Smooth muscle cell (in vitro differentiated cells): ENCODE results near the gene FAM234B. TPM values are rescaled to one million over a fixed set of nuclear protein-coding genes. Genes with fewer than 3 reads are reported as not detected.

Experiments used
- DNase-seq: peaks from one replicate; lab custom pipeline; 2025; ENCODE audit not compliant: unreplicated experiment; lab: John Stamatoyannopoulos, UW
- H2AFZ ChIP-seq: fragments of 200-600 bp; sonication (generic); 2 replicates; pipeline ENCODE4 v1.6.0; 2016; ENCODE audit warnings: antibody characterized with exemption, low read depth, mild to moderate bottlenecking
- H3F3A ChIP-seq: fragments of 200-600 bp; sonication (generic); 2 replicates; pipeline ENCODE4 v1.6.0; 2017; ENCODE audit warnings: antibody characterized with exemption, low read depth
- H3K27ac ChIP-seq: fragments of 200-600 bp; sonication (generic); 2 replicates; pipeline ENCODE4 v1.5.1; 2016; ENCODE audit warnings: low read depth, mild to moderate bottlenecking
- H3K27me3 ChIP-seq: fragments of 200-600 bp; sonication (generic); 2 replicates; pipeline ENCODE4 v1.6.1; 2016; ENCODE audit warnings: low read depth, mild to moderate bottlenecking
- H3K36me3 ChIP-seq: fragments of 200-600 bp; sonication (generic); 2 replicates; pipeline ENCODE4 v1.5.1; 2016; ENCODE audit warnings: low read depth
- H3K4me1 ChIP-seq: fragments of 200-600 bp; sonication (generic); 2 replicates; pipeline ENCODE4 v1.5.1; 2016; ENCODE audit warnings: low read depth
- H3K4me2 ChIP-seq: fragments of 200-600 bp; sonication (generic); 2 replicates; pipeline ENCODE4 v1.6.0; 2016; ENCODE audit warnings: mild to moderate bottlenecking
- H3K4me3 ChIP-seq: fragments of 200-600 bp; sonication (generic); 2 replicates; pipeline ENCODE4 v1.5.1; 2016; ENCODE audit warnings: mild to moderate bottlenecking
- H3K79me2 ChIP-seq: fragments of 200-600 bp; sonication (generic); 2 replicates; pipeline ENCODE4 v1.6.0; 2016; ENCODE audit warnings: low read depth, mild to moderate bottlenecking
- H3K9ac ChIP-seq: fragments of 200-600 bp; sonication (generic); 2 replicates; pipeline ENCODE4 v1.6.0; 2016; ENCODE audit warnings: low read depth
- H3K9me3 ChIP-seq: fragments of 200-600 bp; sonication (generic); replicated peaks from 2 replicates; pipeline ENCODE4 v1.5.1; 2016; ENCODE audit warnings: low read depth
- H4K20me1 ChIP-seq: fragments of 200-600 bp; sonication (generic); 2 replicates; pipeline ENCODE4 v1.6.0; 2016; ENCODE audit warnings: low read depth
- WGBS: methylation state at CpG from one replicate; pipeline ENCODE4 v1.1.7; 2016; ENCODE audit warnings: low lambda C conversion rate; 5-methylcytosine and 5-hydroxymethylcytosine counted together
- polyA plus RNA-seq: library from polyadenylated mRNA; unstranded; fragments of >200 nt; fragmentation: Nextera tagmentation; extraction: Ambion mirVana; gene quantifications from 2 replicates; pipeline ENCODE4 v1.2.1, GENCODE V29; 2016
- total RNA-seq: library from RNA; depleted of rRNA; stranded (reverse); fragments of >200 nt; gene quantifications from 2 replicates; pipeline ENCODE4 v1.2.3, GENCODE V29; 2014
- TF ChIP-seq, protein P1 (sequence below): fragments of 200-600 bp; sonication (generic); IDR thresholded peaks from 2 replicates; pipeline ENCODE4 v1.5.1; 2017; ENCODE audit warnings: borderline replicate concordance, mild to moderate bottlenecking, antibody characterized with exemption; ENCODE audit not compliant: insufficient read depth, poor library complexity, severe bottlenecking

Gene FAM234B
- total and polyA plus RNA-seq, 2 experiments from 2014 or later = 1.6 to 3.0 TPM

DNA sequence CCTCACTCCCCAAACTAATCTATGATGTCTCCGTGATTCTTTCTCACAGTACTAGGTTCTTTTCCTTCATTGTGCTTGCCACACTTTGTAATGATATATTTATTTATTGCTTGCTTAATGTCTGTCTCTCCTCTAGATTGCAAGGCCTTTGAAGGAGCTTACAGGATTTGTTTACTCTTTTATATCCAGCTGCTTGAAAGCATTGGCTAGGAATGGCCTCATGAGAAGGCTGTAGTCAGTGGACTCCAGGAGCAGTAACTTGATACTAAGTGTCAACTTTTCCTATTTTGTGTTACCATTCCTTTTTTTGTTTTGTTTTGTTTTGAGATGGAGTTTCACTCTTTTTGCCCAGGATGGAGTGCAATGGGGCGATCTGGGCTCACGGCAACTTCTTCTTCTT lies 7.3 kb upstream of the FAM234B start:
- no peaks in the 10 kb centered on the region for H3K27me3 ChIP-seq
- no peaks in the 10 kb centered on the region for H3K4me1 ChIP-seq
- H3K4me3 ChIP-seq = no peak overlapping the region
- no peaks in the 10 kb centered on the region for H3K36me3 ChIP-seq
- no peak for DNase-seq
- no peak overlapping the region for H3K27ac ChIP-seq
- no peaks in the 10 kb centered on the region for H3F3A ChIP-seq
- TF ChIP-seq, protein P1, sequence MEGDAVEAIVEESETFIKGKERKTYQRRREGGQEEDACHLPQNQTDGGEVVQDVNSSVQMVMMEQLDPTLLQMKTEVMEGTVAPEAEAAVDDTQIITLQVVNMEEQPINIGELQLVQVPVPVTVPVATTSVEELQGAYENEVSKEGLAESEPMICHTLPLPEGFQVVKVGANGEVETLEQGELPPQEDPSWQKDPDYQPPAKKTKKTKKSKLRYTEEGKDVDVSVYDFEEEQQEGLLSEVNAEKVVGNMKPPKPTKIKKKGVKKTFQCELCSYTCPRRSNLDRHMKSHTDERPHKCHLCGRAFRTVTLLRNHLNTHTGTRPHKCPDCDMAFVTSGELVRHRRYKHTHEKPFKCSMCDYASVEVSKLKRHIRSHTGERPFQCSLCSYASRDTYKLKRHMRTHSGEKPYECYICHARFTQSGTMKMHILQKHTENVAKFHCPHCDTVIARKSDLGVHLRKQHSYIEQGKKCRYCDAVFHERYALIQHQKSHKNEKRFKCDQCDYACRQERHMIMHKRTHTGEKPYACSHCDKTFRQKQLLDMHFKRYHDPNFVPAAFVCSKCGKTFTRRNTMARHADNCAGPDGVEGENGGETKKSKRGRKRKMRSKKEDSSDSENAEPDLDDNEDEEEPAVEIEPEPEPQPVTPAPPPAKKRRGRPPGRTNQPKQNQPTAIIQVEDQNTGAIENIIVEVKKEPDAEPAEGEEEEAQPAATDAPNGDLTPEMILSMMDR = no peak
- no peaks in the 10 kb centered on the region for H3K9me3 ChIP-seq
- no peak overlapping the region for H3K9ac ChIP-seq
- H2AFZ ChIP-seq = no peak overlapping the region
- H3K4me2 ChIP-seq = no peak overlapping the region
- H3K79me2 ChIP-seq = no peaks in the 10 kb centered on the region
- 97% methylated on average over 3 of the region's 3 CpGs for WGBS
- H4K20me1 ChIP-seq = no peaks in the 10 kb centered on the region

DNA sequence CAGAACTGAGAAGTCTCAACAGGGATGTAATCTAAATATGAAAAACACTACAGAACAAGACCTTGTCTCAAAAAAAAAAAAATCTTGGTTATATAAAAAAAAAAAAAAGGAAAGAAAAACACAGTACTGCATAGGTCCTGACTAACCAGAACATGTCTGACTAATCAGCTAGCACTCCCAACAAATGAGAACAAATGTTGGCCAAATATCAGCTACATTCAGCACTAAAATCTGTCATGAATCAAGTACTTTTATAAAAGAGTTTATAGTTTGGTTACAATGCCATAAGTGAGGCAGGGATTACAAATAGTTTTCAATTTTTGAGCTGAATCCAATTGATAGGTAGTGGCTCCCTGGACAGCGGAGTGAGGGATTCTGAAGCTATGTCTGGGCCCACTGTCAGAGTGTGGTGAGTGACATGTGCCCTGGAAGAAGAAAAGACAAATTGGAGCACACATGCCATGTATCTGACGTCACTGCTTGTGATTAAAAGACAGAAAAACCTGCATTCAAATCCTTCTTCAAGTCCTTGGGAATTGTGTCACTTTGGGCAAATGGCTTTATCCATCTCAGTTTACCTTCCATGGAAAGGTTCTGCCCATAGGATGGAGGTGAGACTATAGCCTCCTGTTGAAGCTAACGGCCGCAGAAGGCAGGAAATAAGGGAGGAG lies 5.6 kb upstream of the FAM234B start:
- no peak overlapping the region for H3K4me2 ChIP-seq
- TF ChIP-seq, protein P1 = no peak
- no peak overlapping the region for H3K27ac ChIP-seq

DNA sequence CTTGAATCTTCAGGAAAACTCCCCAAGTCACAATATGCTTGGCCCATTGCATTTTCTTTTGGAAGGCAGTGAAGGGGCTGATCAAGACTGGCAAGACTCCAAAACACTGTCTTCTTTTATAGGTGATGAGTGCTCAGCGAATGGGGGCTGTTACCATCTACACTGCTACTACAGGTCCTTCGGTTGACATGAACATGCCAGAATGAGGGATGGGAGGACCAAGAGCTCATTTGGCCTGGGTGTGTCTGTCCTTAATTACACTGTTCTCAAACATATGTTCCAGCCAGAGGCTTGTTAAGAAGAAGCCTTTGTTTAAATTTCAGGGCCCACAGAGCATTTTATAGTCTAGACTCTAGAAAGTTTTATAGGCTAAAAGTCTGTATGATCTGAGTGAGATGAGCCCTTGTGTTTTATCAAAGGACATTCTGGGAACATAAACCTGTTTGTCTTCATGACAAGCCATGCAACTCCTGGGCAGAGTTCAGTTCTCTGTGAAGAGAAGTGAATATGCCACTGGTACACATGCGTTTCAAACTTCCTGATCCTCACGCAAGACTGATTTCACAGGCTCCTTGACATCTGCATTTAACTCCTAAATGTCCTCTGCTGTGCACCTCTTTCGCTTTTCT lies 4.7 kb upstream of the FAM234B start:
- Histone ChIP-seq H4K20me1 (no peaks in the 10 kb centered on the region), H3K4me3 (no peak overlapping the region), H3K9me3 (no peaks in the 10 kb centered on the region), H3K79me2 (no peaks in the 10 kb centered on the region), H3K4me2 (no peak overlapping the region), H3F3A (no peaks in the 10 kb centered on the region), H3K36me3 (no peaks in the 10 kb centered on the region), H3K9ac (no peak overlapping the region), H2AFZ (no peak overlapping the region), H3K27ac (no peak overlapping the region), H3K4me1 (no peaks in the 10 kb centered on the region), H3K27me3 (no peaks in the 10 kb centered on the region)
- 63% methylated on average over 5 of the region's 5 CpGs for WGBS
- TF ChIP-seq, protein P1 = no peak
- no peak for DNase-seq

More for the DNA sequence above, 5.6 kb upstream of the FAM234B start:
- H3F3A ChIP-seq = no peaks in the 10 kb centered on the region
- no peaks in the 10 kb centered on the region for H3K36me3 ChIP-seq
- 91% methylated on average over 4 of the region's 4 CpGs for WGBS
- no peak overlapping the region for H3K4me3 ChIP-seq
- H2AFZ ChIP-seq = no peak overlapping the region
- DNase-seq = no peak
- H3K4me1 ChIP-seq = no peaks in the 10 kb centered on the region
- no peaks in the 10 kb centered on the region for H3K27me3 ChIP-seq
- no peaks in the 10 kb centered on the region for H3K9me3 ChIP-seq
- H3K79me2 ChIP-seq = no peaks in the 10 kb centered on the region
- no peak overlapping the region for H3K9ac ChIP-seq
- H4K20me1 ChIP-seq = no peaks in the 10 kb centered on the region
